GM12872 (cell line): ENCODE measurements around the gene CREB5.

Experiments used
- CTCF ChIP-seq: IDR thresholded peaks from 3 replicates; pipeline ENCODE4 v1.5.1; 2011; ENCODE audit warnings: low read depth, mild to moderate bottlenecking, low read length, moderate library complexity; ENCODE audit not compliant: insufficient read depth

CREB5 gene

GRCh38 chr7:28470344-28470743 is 58.0 kb downstream of the CREB5 start:
- TF ChIP-seq CTCF = no peak

- no peak for TF ChIP-seq CTCF
Observed at GRCh38 chr7:28472332-28472731, 60.0 kb downstream of the CREB5 start.

GRCh38 chr7:28473571-28474281 is 61.4 kb downstream of the CREB5 start:
- TF ChIP-seq CTCF = no peak

- no peak for TF ChIP-seq CTCF
Observed at GRCh38 chr7:28474282-28474638, 61.9 kb downstream of the CREB5 start.

- TF ChIP-seq CTCF = no peak
Observed at GRCh38 chr7:28474640-28475039, 62.3 kb downstream of the CREB5 start.

- TF ChIP-seq CTCF = no peak
Observed at GRCh38 chr7:28477041-28477442, 64.7 kb downstream of the CREB5 start.

- no peak for TF ChIP-seq CTCF
Observed at GRCh38 chr7:28478656-28479055, 66.3 kb downstream of the CREB5 start.

- TF ChIP-seq CTCF = no peak
Observed at GRCh38 chr7:28479507-28479947, 67.2 kb downstream of the CREB5 start.
